Panc1 (cell line): Measurements from ENCODE around the gene TEKT3. TPM values are rescaled to one million over a fixed set of nuclear protein-coding genes. Genes with fewer than 3 reads are reported as not detected.

ENCODE experiments used
- ATAC-seq: fragments of 200-7000 bp; cut with Tn5 transposase; 2 replicates; pipeline ENCODE4 v1.9.1; 2020; ENCODE audit warnings: mild to moderate bottlenecking, moderate library complexity
- BruUV-seq: library from RNA; stranded (reverse); fragments of 400-500 nt; replicated peaks from 2 replicates; lab custom pipeline; 2021; lab: Mats Ljungman, UMichigan
- CTCF ChIA-PET: fragments of 300-600 bp; sonication (Branson Sonifier 250); formaldehyde crosslinking; loops from one replicate; lab custom pipeline; 2022; ENCODE audit warnings: antibody characterized with exemption; lab: Charles Lee
- POLR2A ChIA-PET: fragments of 300-600 bp; sonication (Branson Sonifier 250); formaldehyde crosslinking; loops from one replicate; lab custom pipeline; 2022; ENCODE audit warnings: antibody characterized with exemption; lab: Charles Lee
- DNase-seq: peaks from one replicate; pipeline ENCODE4 v3.0.0-alpha.2; 2010; ENCODE audit warnings: low read depth, low spot score
- H3K27ac ChIP-seq: 2 replicates; pipeline ENCODE4 v1.5.1; 2011; ENCODE audit warnings: mild to moderate bottlenecking, low read length, inconsistent platforms
- H3K27me3 ChIP-seq: fragments of 200-500 bp; sonication (Bioruptor generic); 2 replicates; pipeline ENCODE4 v1.6.0; 2014; ENCODE audit warnings: low read length, inconsistent platforms; ENCODE audit not compliant: control insufficient read depth, insufficient read depth
- H3K36me3 ChIP-seq: fragments of 200-500 bp; sonication (Bioruptor generic); 2 replicates; pipeline ENCODE4 v1.5.1; 2014; ENCODE audit warnings: inconsistent platforms, mild to moderate bottlenecking, low read length, moderate library complexity; ENCODE audit not compliant: control insufficient read depth, insufficient read depth
- H3K4me1 ChIP-seq: 2 replicates; pipeline ENCODE4 v1.5.1; 2011; ENCODE audit warnings: inconsistent platforms, mild to moderate bottlenecking, low read length, moderate library complexity; ENCODE audit not compliant: control insufficient read depth, insufficient read depth
- H3K4me3 ChIP-seq, 2 experiments: 2 replicates each; pipeline ENCODE4 v1.5.1; 2011 to 2012; ENCODE audit warnings: low read depth in 2 of 2, low read length in 2 of 2, mild to moderate bottlenecking in 2 of 2, inconsistent platforms in 1 of 2, moderate library complexity in 1 of 2
- H3K9me3 ChIP-seq: fragments of 200-500 bp; sonication (Bioruptor generic); 2 replicates; pipeline ENCODE4 v1.5.1; 2014; ENCODE audit warnings: low read depth, mild to moderate bottlenecking, inconsistent platforms, low read length, moderate library complexity; ENCODE audit not compliant: control insufficient read depth, insufficient read depth
- CTCF ChIP-seq: fragments of 450-650 bp; IDR thresholded peaks from 2 replicates; pipeline ENCODE4 v1.5.1; 2017; ENCODE audit warnings: mild to moderate bottlenecking
- POLR2AphosphoS5 ChIP-seq: IDR thresholded peaks from 2 replicates; pipeline ENCODE4 v1.6.1; 2012; ENCODE audit warnings: mild to moderate bottlenecking, low read depth, low read length, moderate library complexity
- REST ChIP-seq, 2 experiments: IDR thresholded peaks; 2 replicates each; pipeline ENCODE4 v1.6.1; 2011 to 2012; ENCODE audit warnings: low read depth in 2 of 2, control low read depth in 1 of 2, low read length in 1 of 2, mild to moderate bottlenecking in 1 of 2, moderate library complexity in 1 of 2; ENCODE audit not compliant: insufficient read depth in 1 of 2
- SIN3A ChIP-seq: IDR thresholded peaks from 2 replicates; pipeline ENCODE4 v1.6.1; 2012; ENCODE audit warnings: low read depth, mild to moderate bottlenecking, low read length, moderate library complexity, borderline replicate concordance; ENCODE audit not compliant: insufficient read depth
- TCF7L2 ChIP-seq: IDR thresholded peaks from 2 replicates; pipeline ENCODE4 v1.6.1; 2011; ENCODE audit warnings: mild to moderate bottlenecking, low read depth, low read length, inconsistent platforms
- in situ Hi-C: cut with HindIII; loops from 2 replicates; pipeline ENCODE4 v1.10.0; 2016; ENCODE audit warnings: low sequenced_read_pairs, low pct_unique_long_range_greater_than_20kb
- intact Hi-C: fragments of 100-400 bp; cut with micrococcal nuclease; formaldehyde crosslinking; loops from one replicate; pipeline ENCODE4 v1.10.0; 2022; ENCODE audit not compliant: unreplicated experiment
- total RNA-seq: library from RNA; stranded (reverse); gene quantifications from one replicate; pipeline ENCODE4 v1.2.1, GENCODE V29; 2021; ENCODE audit not compliant: unreplicated experiment

Gene TEKT3
- total RNA-seq, 1 experiment from 2014 or later: not detected

GRCh38 chr17:15256689-15257088 lies 84.7 kb downstream of the TEKT3 start:
- Histone ChIP-seq H3K27me3 (no peaks in the 10 kb centered on the region), H3K9me3 (no peaks in the 10 kb centered on the region), H3K4me1 (peaks cover 8% of the 10 kb centered on the region), H3K36me3 (no peaks in the 10 kb centered on the region; the same call in 1 of the 2 replicates), H3K27ac (no peak overlapping the region), H3K4me3 (no peak overlapping the region)
- ChIA-PET CTCF (interaction anchor here (0.9 kb wide), 1 partner anchor 246 kb away, joined by 4 read pairs; no protein-coding TSS in a partner anchor), POLR2A (no interaction called here)
- BruUV-seq: no TSS peak
- TF ChIP-seq SIN3A (no peak), REST (IDR thresholded peaks at IDR 0.05; ENCODE audit: insufficient read depth in 1 of 2, low read depth in 2 of 2, low read length in 1 of 2) (no peak), CTCF (no peak), TCF7L2 (no peak), POLR2AphosphoS5 (no peak)
- intact Hi-C loops: no loop called here
- DNase-seq: no peak
- no peak for ATAC-seq
- in situ Hi-C loops: no loop called here

- Histone ChIP-seq H3K27ac (no peak overlapping the region), H3K4me1 (peaks cover 4% of the 10 kb centered on the region), H3K36me3 (no peaks in the 10 kb centered on the region), H3K4me3 (no peak overlapping the region), H3K9me3 (no peaks in the 10 kb centered on the region), H3K27me3 (no peaks in the 10 kb centered on the region)
- POLR2A ChIA-PET: no interaction called here
- CTCF ChIA-PET: no interaction called here
- ATAC-seq (no peak), DNase-seq (no peak)
- intact Hi-C loops (no loop called here), in situ Hi-C loops (no loop called here)
- TF ChIP-seq POLR2AphosphoS5 (no peak), SIN3A (no peak), CTCF (no peak), REST (IDR thresholded peaks at IDR 0.05; ENCODE audit: insufficient read depth in 1 of 2, low read depth in 2 of 2, low read length in 1 of 2) (no peak), TCF7L2 (no peak)
- BruUV-seq: no TSS peak
Observed at GRCh38 chr17:15255713-15256454, 85.5 kb downstream of the TEKT3 start.
